Measurements from ENCODE around the gene CLCNKB.
"Not testable (repeated sequence)": the region's sequence is repeated elsewhere in the genome, so short reads cannot be mapped to it uniquely, and the experiment has no call there.

Gene CLCNKB

DNA sequence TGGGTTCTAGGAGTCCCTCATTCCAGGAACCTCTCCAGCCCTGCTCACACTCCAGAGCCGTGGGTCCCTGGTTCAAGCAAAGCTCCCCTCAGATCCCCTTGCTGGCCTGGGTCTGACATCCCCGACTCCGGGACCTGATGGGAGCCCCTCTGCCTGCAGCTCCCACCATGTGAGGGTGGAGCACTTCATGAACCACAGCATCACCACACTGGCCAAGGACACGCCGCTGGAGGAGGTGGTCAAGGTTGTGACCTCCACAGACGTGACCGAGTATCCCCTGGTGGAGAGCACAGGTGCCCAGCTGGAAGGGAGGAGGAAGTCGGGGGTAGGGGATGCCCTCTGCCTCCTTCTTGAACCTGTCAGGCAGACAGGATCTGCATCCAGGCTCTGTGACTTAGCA lies 12.0 kb upstream of the CLCNKB start:
- no peak overlapping the region for H3K4me3 ChIP-seq (ENCODE audit: low read length)
- TF ChIP-seq, protein P1, sequence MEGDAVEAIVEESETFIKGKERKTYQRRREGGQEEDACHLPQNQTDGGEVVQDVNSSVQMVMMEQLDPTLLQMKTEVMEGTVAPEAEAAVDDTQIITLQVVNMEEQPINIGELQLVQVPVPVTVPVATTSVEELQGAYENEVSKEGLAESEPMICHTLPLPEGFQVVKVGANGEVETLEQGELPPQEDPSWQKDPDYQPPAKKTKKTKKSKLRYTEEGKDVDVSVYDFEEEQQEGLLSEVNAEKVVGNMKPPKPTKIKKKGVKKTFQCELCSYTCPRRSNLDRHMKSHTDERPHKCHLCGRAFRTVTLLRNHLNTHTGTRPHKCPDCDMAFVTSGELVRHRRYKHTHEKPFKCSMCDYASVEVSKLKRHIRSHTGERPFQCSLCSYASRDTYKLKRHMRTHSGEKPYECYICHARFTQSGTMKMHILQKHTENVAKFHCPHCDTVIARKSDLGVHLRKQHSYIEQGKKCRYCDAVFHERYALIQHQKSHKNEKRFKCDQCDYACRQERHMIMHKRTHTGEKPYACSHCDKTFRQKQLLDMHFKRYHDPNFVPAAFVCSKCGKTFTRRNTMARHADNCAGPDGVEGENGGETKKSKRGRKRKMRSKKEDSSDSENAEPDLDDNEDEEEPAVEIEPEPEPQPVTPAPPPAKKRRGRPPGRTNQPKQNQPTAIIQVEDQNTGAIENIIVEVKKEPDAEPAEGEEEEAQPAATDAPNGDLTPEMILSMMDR (IDR thresholded peaks at IDR 0.05; ENCODE audit: low read depth, low read length), result no peak
- TF ChIP-seq EZH2phosphoT487 (IDR thresholded peaks at IDR 0.05; ENCODE audit: low read depth), result no peak
- no peak overlapping the region for H2AFZ ChIP-seq (ENCODE audit: low read depth, low read length)
- H3K9me3 ChIP-seq (ENCODE audit: insufficient read depth, low read length), result no peaks in the 10 kb centered on the region
- peaks cover 2% of the 10 kb centered on the region; the same call in 1 of the 2 replicates for H3K4me1 ChIP-seq (ENCODE audit: low read length)
- H3K36me3 ChIP-seq (replicated peaks; ENCODE audit: low read depth, low read length), result no peaks in the 10 kb centered on the region
- no peaks in the 10 kb centered on the region for H3K79me2 ChIP-seq (ENCODE audit: low read length)
- H3K27ac ChIP-seq (ENCODE audit: low read length), result no peak overlapping the region
- no peaks in the 10 kb centered on the region for H4K20me1 ChIP-seq (ENCODE audit: insufficient read depth, low read length)
- H3K27me3 ChIP-seq (ENCODE audit: low read depth, low read length), result 0 out of 2 replicates have a peak, but pooled peaks cover 4% of the 10 kb centered on the region
- H3K4me2 ChIP-seq (ENCODE audit: low read length), result no peak overlapping the region
- no peak overlapping the region for H3K9ac ChIP-seq (ENCODE audit: low read length)

DNA sequence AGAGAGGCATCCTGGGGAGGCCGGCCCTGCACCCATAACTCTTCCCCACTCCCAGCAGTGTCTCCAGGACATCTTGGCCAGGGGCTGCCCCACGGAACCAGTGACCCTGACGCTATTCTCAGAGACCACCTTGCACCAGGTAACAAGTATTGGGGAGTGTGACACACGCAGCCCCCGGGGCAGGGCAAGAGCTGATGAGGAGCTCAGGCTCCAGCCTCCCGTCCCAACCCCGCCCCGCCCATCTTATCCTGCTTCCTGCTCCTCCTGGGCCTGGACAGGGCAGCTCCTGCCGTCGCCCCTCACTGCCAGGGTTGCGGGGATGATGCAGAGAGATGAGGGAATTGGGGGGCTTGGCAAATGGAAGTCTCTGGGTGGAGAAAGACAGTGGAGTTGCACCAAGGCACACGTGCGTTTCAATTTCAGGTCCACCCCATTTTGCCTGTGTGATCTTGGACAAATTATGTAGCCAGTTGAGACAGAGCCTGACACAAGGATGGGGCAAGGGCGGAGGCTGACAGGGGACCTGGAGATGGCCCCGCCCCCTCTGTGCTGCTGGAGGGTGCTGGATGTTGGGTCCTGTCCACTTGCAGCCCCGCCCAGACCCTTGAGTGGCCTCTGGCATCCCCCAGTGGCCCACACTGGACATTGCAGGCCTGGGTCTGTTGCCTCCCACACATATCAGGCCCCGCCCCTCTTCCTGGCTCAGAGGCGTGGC lies 11.0 kb upstream of the CLCNKB start:
- Histone ChIP-seq H3K4me2 (ENCODE audit: low read length) (no peak overlapping the region), H3K9me3 (ENCODE audit: insufficient read depth, low read length) (no peaks in the 10 kb centered on the region), H3K36me3 (replicated peaks; ENCODE audit: low read depth, low read length) (no peaks in the 10 kb centered on the region), H4K20me1 (ENCODE audit: insufficient read depth, low read length) (no peaks in the 10 kb centered on the region), H3K27ac (ENCODE audit: low read length) (no peak overlapping the region), H3K27me3 (ENCODE audit: low read depth, low read length) (0 out of 2 replicates have a peak, but pooled peaks cover 4% of the 10 kb centered on the region), H3K4me1 (ENCODE audit: low read length) (peaks cover 2% of the 10 kb centered on the region; the same call in 1 of the 2 replicates), H3K79me2 (ENCODE audit: low read length) (no peaks in the 10 kb centered on the region), H2AFZ (ENCODE audit: low read depth, low read length) (no peak overlapping the region), H3K9ac (ENCODE audit: low read length) (no peak overlapping the region), H3K4me3 (ENCODE audit: low read length) (no peak overlapping the region)
- TF ChIP-seq, protein P1 (IDR thresholded peaks at IDR 0.05; ENCODE audit: low read depth, low read length), result peak; percentile 42
- no peak for TF ChIP-seq EZH2phosphoT487 (IDR thresholded peaks at IDR 0.05; ENCODE audit: low read depth)

DNA sequence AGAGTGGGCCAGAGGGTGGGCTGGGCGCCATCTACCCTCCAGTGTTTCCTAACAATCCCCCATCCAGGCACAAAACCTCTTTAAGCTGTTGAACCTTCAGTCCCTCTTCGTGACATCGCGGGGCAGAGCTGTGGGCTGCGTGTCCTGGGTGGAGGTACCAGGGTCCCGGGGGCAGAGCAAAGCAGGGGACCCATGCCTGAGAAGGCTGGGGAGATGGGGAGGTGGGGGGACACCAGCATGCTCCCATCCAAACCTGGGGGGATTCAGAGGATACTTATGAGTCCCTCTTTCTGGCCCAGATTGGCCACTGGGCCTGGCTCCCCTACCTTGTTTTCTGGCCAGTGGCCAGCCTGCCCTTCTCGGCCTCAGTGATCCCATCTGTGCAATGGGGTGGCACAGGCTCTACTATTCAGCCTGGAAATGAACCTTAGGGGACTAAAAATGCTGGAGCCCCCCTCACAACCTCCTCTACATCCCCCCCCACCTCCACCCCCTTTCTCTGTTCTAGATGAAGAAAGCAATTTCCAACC lies 10.4 kb upstream of the CLCNKB start:
- H3K4me2 ChIP-seq (ENCODE audit: low read length); H3K4me1 ChIP-seq (ENCODE audit: low read length); H3K27ac ChIP-seq (ENCODE audit: low read length); H3K79me2 ChIP-seq (ENCODE audit: low read length); H2AFZ ChIP-seq (ENCODE audit: low read depth, low read length); H3K36me3 ChIP-seq (replicated peaks; ENCODE audit: low read depth, low read length); H3K27me3 ChIP-seq (ENCODE audit: low read depth, low read length); H3K9ac ChIP-seq (ENCODE audit: low read length); H3K4me3 ChIP-seq (ENCODE audit: low read length); H3K9me3 ChIP-seq (ENCODE audit: insufficient read depth, low read length); H4K20me1 ChIP-seq (ENCODE audit: insufficient read depth, low read length): not testable (repeated sequence)

DNA sequence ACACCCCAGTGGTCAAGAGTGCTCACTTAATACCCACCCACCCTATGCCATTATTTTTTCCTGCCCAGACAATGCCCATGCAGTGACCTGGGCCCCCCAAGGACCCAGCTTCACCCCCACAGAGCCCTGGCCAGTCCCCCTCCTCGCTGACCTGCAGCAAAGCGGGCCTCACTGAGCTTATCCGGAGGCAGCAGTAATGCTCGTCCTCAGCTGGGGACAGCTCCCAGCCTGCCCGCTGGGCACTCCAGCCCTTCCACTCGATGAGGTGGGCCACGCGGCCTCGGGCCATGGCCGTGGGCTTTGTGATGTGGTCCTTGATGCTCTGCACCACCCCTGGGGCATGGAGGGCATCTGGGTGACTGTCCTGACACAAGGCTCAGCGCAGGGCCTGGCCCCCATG lies 7.1 kb upstream of the CLCNKB start:
- H3K27ac ChIP-seq (ENCODE audit: low read length); H3K27me3 ChIP-seq (ENCODE audit: low read depth, low read length); H3K9ac ChIP-seq (ENCODE audit: low read length); H3K36me3 ChIP-seq (replicated peaks; ENCODE audit: low read depth, low read length); H3K4me1 ChIP-seq (ENCODE audit: low read length); H3K79me2 ChIP-seq (ENCODE audit: low read length); H2AFZ ChIP-seq (ENCODE audit: low read depth, low read length); H4K20me1 ChIP-seq (ENCODE audit: insufficient read depth, low read length); H3K4me2 ChIP-seq (ENCODE audit: low read length); H3K9me3 ChIP-seq (ENCODE audit: insufficient read depth, low read length); H3K4me3 ChIP-seq (ENCODE audit: low read length): not testable (repeated sequence)

DNA sequence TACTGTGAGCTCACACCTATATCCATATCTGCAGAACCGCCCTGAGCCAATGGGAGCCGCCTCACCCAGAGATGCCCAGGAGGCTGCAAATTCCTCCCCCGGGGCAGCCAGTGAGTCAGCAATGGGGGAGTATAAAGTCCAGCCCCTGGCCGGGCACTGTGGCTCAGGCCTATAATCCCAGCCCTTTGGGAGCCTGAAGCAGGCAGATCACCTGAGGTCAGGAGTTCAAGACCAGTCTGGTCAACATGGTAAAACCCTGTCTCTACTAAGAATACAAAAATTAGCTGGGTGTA lies 5.0 kb upstream of the CLCNKB start:
- no peaks in the 10 kb centered on the region; the same call in 1 of the 2 replicates for H3K27me3 ChIP-seq (ENCODE audit: low read depth, low read length)
- H3K4me1 ChIP-seq (ENCODE audit: low read length), result peaks cover 2% of the 10 kb centered on the region; the same call in 1 of the 2 replicates
- no peaks in the 10 kb centered on the region for H3K79me2 ChIP-seq (ENCODE audit: low read length)
- TF ChIP-seq EZH2phosphoT487 (IDR thresholded peaks at IDR 0.05; ENCODE audit: low read depth), result no peak
- TF ChIP-seq, protein P1 (IDR thresholded peaks at IDR 0.05; ENCODE audit: low read depth, low read length), result no peak
- H3K4me2 ChIP-seq (ENCODE audit: low read length), result no peak overlapping the region
- no peaks in the 10 kb centered on the region for H3K9me3 ChIP-seq (ENCODE audit: insufficient read depth, low read length)
- H3K4me3 ChIP-seq (ENCODE audit: low read length), result no peak overlapping the region
- no peak overlapping the region for H2AFZ ChIP-seq (ENCODE audit: low read depth, low read length)
- H4K20me1 ChIP-seq (ENCODE audit: insufficient read depth, low read length), result no peaks in the 10 kb centered on the region
- no peak overlapping the region for H3K9ac ChIP-seq (ENCODE audit: low read length)
- no peak overlapping the region for H3K27ac ChIP-seq (ENCODE audit: low read length)
- H3K36me3 ChIP-seq (replicated peaks; ENCODE audit: low read depth, low read length), result no peaks in the 10 kb centered on the region

DNA sequence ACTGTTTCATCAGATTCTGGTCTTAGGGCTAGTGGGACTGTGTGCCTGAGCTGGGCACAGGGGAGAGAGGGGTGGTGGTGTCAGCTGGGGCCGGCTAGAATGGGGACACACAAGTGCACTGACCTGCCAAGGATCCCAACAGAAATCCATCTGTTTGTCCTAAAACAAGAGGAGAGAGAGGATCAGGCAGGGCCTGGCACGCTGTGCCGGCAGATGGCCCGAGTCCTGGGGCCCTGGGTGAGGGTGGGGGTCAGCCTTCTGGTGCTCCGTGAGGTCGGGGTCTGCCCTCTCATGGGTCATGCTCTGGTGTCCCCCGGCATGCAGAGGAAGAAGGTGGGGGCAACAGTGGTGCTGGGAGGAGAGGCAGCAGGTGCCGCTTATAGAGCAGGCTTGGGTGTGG lies 3.7 kb upstream of the CLCNKB start:
- not testable (repeated sequence) for H3K36me3 ChIP-seq (replicated peaks; ENCODE audit: low read depth, low read length); H3K9me3 ChIP-seq (ENCODE audit: insufficient read depth, low read length); H4K20me1 ChIP-seq (ENCODE audit: insufficient read depth, low read length); H3K79me2 ChIP-seq (ENCODE audit: low read length); H2AFZ ChIP-seq (ENCODE audit: low read depth, low read length); H3K27ac ChIP-seq (ENCODE audit: low read length); H3K9ac ChIP-seq (ENCODE audit: low read length); H3K4me3 ChIP-seq (ENCODE audit: low read length); H3K4me2 ChIP-seq (ENCODE audit: low read length); H3K27me3 ChIP-seq (ENCODE audit: low read depth, low read length); H3K4me1 ChIP-seq (ENCODE audit: low read length)

Measured in OCI-LY3 (cell line).